Measurements from ENCODE around the gene CPEB3. TPM values are rescaled to one million over a fixed set of nuclear protein-coding genes. Genes with fewer than 3 reads are reported as not detected.

CPEB3 gene
- total RNA-seq, 1 experiment from 2014 or later, result 1.0 TPM

DNA sequence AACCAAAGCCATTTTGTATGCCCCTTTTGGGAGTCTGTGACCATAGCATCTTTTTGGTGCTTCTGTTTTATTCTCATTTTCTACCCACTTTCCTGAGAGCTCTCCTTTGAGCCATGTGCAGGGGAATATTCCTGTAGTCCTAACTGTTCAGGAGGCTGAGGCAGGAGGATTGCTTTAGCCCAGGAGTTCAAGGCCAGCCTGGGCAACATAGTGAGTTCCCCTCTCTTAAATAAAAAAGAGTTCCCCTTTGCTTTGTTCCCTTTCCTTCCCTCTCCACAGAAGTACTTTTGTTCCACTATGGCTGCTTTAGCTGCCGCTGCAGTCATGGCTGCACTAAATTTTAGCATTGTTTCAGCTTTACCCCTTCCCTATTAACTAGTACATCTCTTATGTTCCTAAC is 281.4 kb downstream of the CPEB3 start:
- no peaks in the 10 kb centered on the region for H3K4me1 Mint-ChIP-seq

More for the DNA sequence above, 281.4 kb downstream of the CPEB3 start:
- Histone ChIP-seq H4K20me1 (ENCODE audit: control insufficient read depth, insufficient read depth, insufficient read length) (no peaks in the 10 kb centered on the region), H2BK120ac (ENCODE audit: low read depth, low read length, poor library complexity, severe bottlenecking) (no peak overlapping the region), H3T11ph (ENCODE audit: low read length) (no peak overlapping the region), H3K14ac (ENCODE audit: insufficient read depth, low read length) (no peak overlapping the region), H4K5ac (ENCODE audit: insufficient read length, low read depth, low read length) (no peak overlapping the region), H3K23ac (ENCODE audit: insufficient read length, low read depth, low read length) (no peak overlapping the region), H3K23me2 (ENCODE audit: insufficient read length, low read depth, low read length, poor library complexity, severe bottlenecking) (no peaks in the 10 kb centered on the region), H3K27ac (ENCODE audit: insufficient read length, low read depth, low read length) (no peak overlapping the region), H3K4me1 (ENCODE audit: insufficient read depth, low read length) (no peaks in the 10 kb centered on the region), H2BK15ac (ENCODE audit: low read depth, low read length) (no peak overlapping the region), H2BK5ac (ENCODE audit: insufficient read length, low read length) (no peak overlapping the region), H3K56ac (ENCODE audit: insufficient read length, low read depth, low read length) (no peak overlapping the region), H3K18ac (ENCODE audit: insufficient read length, low read depth, low read length) (no peak overlapping the region), H3K79me1 (ENCODE audit: insufficient read depth, low read depth, low read length, poor library complexity, severe bottlenecking) (no peaks in the 10 kb centered on the region), H3K27me3 (ENCODE audit: insufficient read depth, low read length) (no peaks in the 10 kb centered on the region), H3K4me2 (ENCODE audit: insufficient read depth, insufficient read length, low read length) (no peak overlapping the region), H2BK20ac (ENCODE audit: low read depth, low read length, poor library complexity, severe bottlenecking) (no peak overlapping the region), H2AFZ (ENCODE audit: low read length) (no peak overlapping the region), H3K4ac (ENCODE audit: low read depth, low read length) (no peak overlapping the region), H2AK5ac (ENCODE audit: insufficient read length, low read length) (no peak overlapping the region), H3K9ac (ENCODE audit: extremely low read depth, insufficient read length, low read length) (no peak overlapping the region), H3K9me3 (ENCODE audit: control insufficient read depth, low read depth, low read length) (no peaks in the 10 kb centered on the region), H3K79me2 (ENCODE audit: insufficient read depth, low read length) (no peaks in the 10 kb centered on the region), H2BK12ac (ENCODE audit: insufficient read length, low read depth, low read length) (no peak overlapping the region), H4K91ac (ENCODE audit: insufficient read length, low read depth, low read length) (no peak overlapping the region), H4K8ac (replicated peaks; ENCODE audit: insufficient read length, low read depth, low read length) (no peak overlapping the region)
- H3K4me3 Mint-ChIP-seq, result no peak overlapping the region
- no peaks in the 10 kb centered on the region for H3K9me3 Mint-ChIP-seq
- no peaks in the 10 kb centered on the region for H3K27me3 Mint-ChIP-seq (ENCODE audit: low read depth)
- DNase-seq, result no peak
- WGBS (ENCODE audit: extremely low coverage, insufficient read length, low lambda C conversion rate), result no CpG with 5 or more reads among the region's 1 CpG
- H3K27ac Mint-ChIP-seq, result no peak overlapping the region
- TF ChIP-seq, protein P1, sequence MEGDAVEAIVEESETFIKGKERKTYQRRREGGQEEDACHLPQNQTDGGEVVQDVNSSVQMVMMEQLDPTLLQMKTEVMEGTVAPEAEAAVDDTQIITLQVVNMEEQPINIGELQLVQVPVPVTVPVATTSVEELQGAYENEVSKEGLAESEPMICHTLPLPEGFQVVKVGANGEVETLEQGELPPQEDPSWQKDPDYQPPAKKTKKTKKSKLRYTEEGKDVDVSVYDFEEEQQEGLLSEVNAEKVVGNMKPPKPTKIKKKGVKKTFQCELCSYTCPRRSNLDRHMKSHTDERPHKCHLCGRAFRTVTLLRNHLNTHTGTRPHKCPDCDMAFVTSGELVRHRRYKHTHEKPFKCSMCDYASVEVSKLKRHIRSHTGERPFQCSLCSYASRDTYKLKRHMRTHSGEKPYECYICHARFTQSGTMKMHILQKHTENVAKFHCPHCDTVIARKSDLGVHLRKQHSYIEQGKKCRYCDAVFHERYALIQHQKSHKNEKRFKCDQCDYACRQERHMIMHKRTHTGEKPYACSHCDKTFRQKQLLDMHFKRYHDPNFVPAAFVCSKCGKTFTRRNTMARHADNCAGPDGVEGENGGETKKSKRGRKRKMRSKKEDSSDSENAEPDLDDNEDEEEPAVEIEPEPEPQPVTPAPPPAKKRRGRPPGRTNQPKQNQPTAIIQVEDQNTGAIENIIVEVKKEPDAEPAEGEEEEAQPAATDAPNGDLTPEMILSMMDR (conservative IDR thresholded peaks at IDR 0.05), result no peak
- H3K36me3 Mint-ChIP-seq (ENCODE audit: insufficient read depth in 1 of 3, low read depth in 3 of 3), result peaks cover 12 to 67% (median 60%) of the 10 kb centered on the region in 3 experiments
